GM19099 (cell line): Measurements from ENCODE around the gene PPARA.
A peak's percentile ranks its signal among the peaks of the same experiment; 100 is the strongest.

Experiments
- POLR2A ChIP-seq: IDR thresholded peaks from 3 replicates; pipeline ENCODE4 v1.6.1; 2011; ENCODE audit warnings: low read depth; ENCODE audit not compliant: insufficient read length; ENCODE audit errors: extremely low read depth

PPARA gene

GRCh38 chr22:46251266-46251665, 100.9 kb downstream of the PPARA start:
- no peak for TF ChIP-seq POLR2A

- TF ChIP-seq POLR2A, result no peak
Observed at GRCh38 chr22:46251816-46252380, 101.6 kb downstream of the PPARA start.

GRCh38 chr22:46256358-46256958, 106.1 kb downstream of the PPARA start:
- no peak for TF ChIP-seq POLR2A

GRCh38 chr22:46259374-46259773, 109.0 kb downstream of the PPARA start:
- TF ChIP-seq POLR2A, result no peak

DNA sequence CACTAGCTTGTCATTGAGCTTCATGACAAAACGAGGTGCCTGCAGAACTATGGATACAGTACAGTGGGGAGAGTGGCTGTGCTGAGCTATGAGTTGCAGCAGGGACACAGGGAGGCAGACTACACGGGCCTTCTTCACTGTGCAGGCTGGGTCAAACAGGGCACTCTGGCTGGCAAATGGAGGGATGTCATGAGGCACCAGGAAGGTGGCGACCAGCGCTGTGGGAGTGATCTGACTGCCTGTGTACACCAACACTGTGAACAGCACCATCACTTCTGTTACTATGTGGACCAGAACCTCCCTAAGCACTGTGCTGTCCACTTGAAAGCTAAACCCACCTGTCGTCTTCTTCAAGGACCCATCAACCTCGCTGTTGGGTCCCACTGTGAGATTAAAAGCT, 109.7 kb downstream of the PPARA start:
- no peak for TF ChIP-seq POLR2A

DNA sequence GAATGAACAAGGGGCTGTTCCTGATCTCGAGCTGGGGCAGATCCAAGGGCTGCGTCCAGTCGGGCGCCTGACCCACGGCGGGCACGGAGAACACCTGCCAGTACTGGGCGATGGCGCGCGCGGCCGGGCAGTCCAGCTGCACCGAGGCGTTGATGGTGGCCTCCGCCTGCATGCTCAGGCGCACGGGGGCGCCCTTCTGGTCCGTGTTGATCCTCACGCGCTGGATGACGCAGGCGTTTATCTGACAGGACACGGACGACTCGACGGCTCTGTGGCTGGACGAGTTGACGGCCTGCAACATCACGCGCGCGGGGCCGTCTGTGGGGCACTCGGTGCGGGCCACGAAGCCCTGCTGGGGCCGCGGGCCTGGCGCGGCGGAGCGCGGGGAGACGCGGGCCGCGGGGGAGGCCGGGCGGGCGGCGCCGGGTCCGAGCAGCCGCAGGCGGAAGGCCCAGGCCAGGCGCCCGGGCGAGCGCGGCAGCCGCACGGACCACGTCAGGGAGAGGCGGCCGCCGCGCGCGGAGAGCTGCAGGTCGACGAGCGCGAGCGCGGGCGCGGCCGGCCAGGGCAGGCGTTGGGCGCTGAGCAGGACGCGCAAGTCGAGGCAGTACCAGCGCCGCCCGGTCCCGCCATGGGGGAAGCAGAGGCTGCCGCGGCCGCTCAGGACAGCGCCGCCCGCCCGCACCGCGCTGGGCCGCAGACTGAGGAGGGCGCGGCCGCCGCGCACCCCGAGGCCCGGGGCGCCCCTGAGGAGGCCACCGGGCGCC, 112.3 kb downstream of the PPARA start:
- TF ChIP-seq POLR2A, result no peak

- no peak for TF ChIP-seq POLR2A
Observed at GRCh38 chr22:46263216-46263590, 112.9 kb downstream of the PPARA start, which contains the start of gene PKDREJ. TSS of gene PKDREJ (minus strand) at chr22:46263343. CDS start at chr22:46263322, 21 bp downstream.

DNA sequence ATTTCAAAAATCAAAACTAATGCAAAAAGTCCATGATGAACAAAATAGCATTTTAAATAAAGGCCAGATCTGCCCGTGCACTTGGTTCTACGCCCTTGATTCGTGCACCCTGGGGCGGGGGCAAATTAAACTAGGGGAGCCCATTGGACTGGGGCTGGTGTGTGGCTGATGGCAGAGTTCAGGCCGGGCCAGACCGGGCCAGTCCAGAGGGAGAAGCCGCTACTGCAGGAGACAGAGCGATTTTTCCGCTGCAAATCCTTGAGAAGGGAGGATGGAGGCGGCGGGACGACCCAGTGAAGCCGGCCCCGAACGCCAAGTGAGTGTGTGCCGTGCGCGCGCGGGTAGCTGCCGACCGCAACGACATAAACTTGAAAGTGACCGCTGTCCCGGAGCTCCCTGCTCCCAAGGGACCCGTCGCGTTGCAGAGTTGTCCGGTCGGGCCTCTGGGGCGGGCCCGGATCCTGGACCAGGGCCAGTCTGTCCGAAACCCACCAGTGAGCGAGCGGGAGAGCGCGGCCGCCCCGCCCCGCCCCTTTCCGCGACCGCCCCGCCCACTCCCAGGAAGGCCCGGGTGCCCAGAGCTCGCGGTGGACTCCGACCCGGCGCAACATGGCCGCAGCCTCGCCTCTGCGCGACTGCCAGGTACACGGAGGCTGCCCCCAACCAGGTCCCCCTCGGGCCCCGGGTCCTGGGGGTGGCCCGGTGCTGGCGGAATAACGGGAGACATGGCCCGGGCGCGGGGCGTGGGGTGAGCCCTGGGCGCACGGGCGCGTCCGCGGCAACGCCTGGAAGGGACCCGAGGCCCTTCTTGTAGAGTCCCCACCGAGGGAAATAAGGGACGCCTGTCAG, 117.3 kb downstream of the PPARA start, which contains the start of gene TTC38:
Gene TTC38, plus strand, starts transcription at position 578 of the 849 bp plus-strand sequence. Its CDS starts 32 bp downstream, at position 610.
- TF ChIP-seq POLR2A, result peak; percentile 73

DNA sequence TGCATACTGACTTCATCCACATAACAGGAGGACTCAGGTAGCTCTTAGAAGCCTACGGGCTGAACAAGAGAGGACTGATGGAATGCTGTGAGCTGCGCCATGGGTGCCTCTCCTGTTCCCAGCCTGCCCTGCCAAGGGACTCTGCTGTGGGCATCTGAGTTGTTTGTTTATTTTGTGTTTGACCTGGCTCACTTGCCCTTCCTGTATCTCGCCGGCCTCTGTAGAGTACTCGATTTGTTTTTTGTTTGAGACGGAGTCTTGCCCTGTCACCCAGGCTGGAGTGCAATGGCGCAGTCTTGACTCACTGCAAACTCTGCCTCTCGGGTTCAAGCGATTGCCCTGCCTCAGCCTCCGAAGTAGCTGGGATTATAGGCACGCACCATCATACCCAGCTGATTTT, 119.2 kb downstream of the PPARA start:
- TF ChIP-seq POLR2A, result no peak

DNA sequence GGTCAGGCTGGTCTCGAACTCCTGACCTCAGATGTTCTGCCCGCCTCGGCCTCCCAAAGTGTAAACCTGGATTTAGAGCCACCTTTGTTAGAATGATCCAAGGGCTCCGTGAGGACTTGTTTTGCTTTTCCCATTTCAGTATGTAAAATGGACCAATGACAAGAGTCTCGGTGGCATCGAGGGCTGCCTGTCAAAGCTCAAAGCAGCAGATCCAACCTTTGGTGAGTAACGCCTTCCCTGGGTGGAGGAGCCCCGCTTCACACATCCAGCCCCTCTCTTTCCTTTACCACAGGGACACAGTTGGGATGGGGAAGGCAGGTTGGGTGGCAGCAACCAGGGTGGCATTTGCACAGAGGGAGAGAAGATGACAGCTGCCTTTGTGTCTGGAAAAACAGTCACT, 121.9 kb downstream of the PPARA start:
- no peak for TF ChIP-seq POLR2A

- no peak for TF ChIP-seq POLR2A
Observed at GRCh38 chr22:46272762-46273431, 122.6 kb downstream of the PPARA start.

- no peak for TF ChIP-seq POLR2A
Observed at GRCh38 chr22:46273432-46274148, 123.3 kb downstream of the PPARA start.

- no peak for TF ChIP-seq POLR2A
Observed at GRCh38 chr22:46274381-46274780, 124.1 kb downstream of the PPARA start.
